Right atrium auricular region (tissue), 2 donors: ENCODE measurements around the gene AMFR. TPM values are rescaled to one million over a fixed set of nuclear protein-coding genes. Genes with fewer than 3 reads are reported as not detected.
A peak's percentile ranks its signal among the peaks of the same experiment; 100 is the strongest.

Experiments
- DNase-seq: peaks from one replicate; pipeline ENCODE4 v3.0.0-alpha.2; 2019; ENCODE audit warnings: low spot score
- H3K27ac ChIP-seq, 2 donors: fragments of 200-600 bp; sonication (generic); 1 replicate in 1 of 2; 2 replicates in 1 of 2; pipeline ENCODE4 v1.5.1; 2016 to 2019
- H3K27me3 ChIP-seq, 2 donors: fragments of 200-600 bp; sonication (generic); one replicate each; pipeline versions ENCODE4 v1.5.1 to v1.6.0; 2017 to 2019
- H3K36me3 ChIP-seq: fragments of 200-600 bp; sonication (generic); one replicate; pipeline ENCODE4 v1.5.1; 2016
- H3K4me1 ChIP-seq, 2 donors: fragments of 200-600 bp; sonication (generic); one replicate each; pipeline versions ENCODE4 v1.5.1 to v1.6.0; 2017 to 2019
- H3K4me3 ChIP-seq, 2 donors: fragments of 200-600 bp; sonication (generic); 1 replicate in 1 of 2; 2 replicates in 1 of 2; pipeline ENCODE4 v1.5.1; 2017 to 2019; ENCODE audit warnings: mild to moderate bottlenecking in 1 of 2, moderate library complexity in 1 of 2
- H3K9me3 ChIP-seq, 2 donors: fragments of 200-600 bp; sonication (generic); one replicate each; pipeline ENCODE4 v1.5.1; 2019
- CTCF ChIP-seq, 2 donors: fragments of 200-600 bp; sonication (generic); IDR thresholded peaks; one replicate each; pipeline ENCODE4 v1.5.1; 2019; ENCODE audit warnings: antibody characterized with exemption in 2 of 2
- total RNA-seq, 2 donors: library from RNA; depleted of rRNA; stranded (reverse); fragments of >200 nt; gene quantifications; one replicate each; pipeline ENCODE4 v1.1.0, GENCODE V29; 2016

Gene AMFR
- total RNA-seq, 2 donors from 2014 or later: 110 to 153 TPM

DNA sequence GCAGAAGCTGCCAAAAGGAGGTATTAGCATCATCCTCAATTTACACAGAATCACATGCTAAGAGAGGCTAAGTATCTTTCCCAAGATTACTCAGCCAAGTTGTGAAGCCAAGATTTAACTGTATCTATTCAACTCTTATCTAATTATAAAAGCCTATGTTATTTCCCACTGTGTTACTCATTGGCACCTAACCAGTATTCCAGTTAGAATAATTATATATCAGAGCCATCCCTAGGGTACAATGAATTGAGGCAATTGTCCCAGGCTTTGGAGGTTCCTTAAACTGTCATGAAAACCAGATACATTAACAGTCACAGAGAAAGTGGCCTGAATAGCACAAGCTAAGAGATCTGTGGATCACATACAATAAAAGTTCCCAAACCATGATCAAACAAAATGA is 10.9 kb upstream of the AMFR start:
- H3K27me3 ChIP-seq: no peaks in the 10 kb centered on the region
- peaks cover 0 to 11% of the 10 kb centered on the region in 2 donors for H3K4me1 ChIP-seq
- no peak for TF ChIP-seq CTCF (IDR thresholded peaks at IDR 0.05)
- H3K36me3 ChIP-seq: peaks cover 61% of the 10 kb centered on the region
- no peak overlapping the region for H3K4me3 ChIP-seq
- no peaks in the 10 kb centered on the region for H3K9me3 ChIP-seq
- no peak for DNase-seq
- H3K27ac ChIP-seq: no peak overlapping the region

- Histone ChIP-seq H3K27ac (no peak overlapping the region), H3K36me3 (peaks cover 8% of the 10 kb centered on the region), H3K27me3 (no peaks in the 10 kb centered on the region), H3K4me1 (peaks cover 0 to 13% of the 10 kb centered on the region in 2 donors), H3K9me3 (no peaks in the 10 kb centered on the region), H3K4me3 (no peak overlapping the region)
- TF ChIP-seq CTCF (IDR thresholded peaks at IDR 0.05): no peak
- no peak for DNase-seq
These were observed 2.7 kb upstream of the AMFR start for GRCh38 chr16:56428091-56428490.

- Histone ChIP-seq H3K9me3 (no peaks in the 10 kb centered on the region), H3K36me3 (no peaks in the 10 kb centered on the region), H3K4me1 (peaks cover 0 to 27% of the 10 kb centered on the region in 2 donors), H3K27ac (no peak overlapping the region), H3K4me3 (no peak overlapping the region), H3K27me3 (no peaks in the 10 kb centered on the region)
- no peak for DNase-seq
- TF ChIP-seq CTCF (IDR thresholded peaks at IDR 0.05): no peak
These were observed 1.2 kb upstream of the AMFR start for GRCh38 chr16:56426585-56426984.

DNA sequence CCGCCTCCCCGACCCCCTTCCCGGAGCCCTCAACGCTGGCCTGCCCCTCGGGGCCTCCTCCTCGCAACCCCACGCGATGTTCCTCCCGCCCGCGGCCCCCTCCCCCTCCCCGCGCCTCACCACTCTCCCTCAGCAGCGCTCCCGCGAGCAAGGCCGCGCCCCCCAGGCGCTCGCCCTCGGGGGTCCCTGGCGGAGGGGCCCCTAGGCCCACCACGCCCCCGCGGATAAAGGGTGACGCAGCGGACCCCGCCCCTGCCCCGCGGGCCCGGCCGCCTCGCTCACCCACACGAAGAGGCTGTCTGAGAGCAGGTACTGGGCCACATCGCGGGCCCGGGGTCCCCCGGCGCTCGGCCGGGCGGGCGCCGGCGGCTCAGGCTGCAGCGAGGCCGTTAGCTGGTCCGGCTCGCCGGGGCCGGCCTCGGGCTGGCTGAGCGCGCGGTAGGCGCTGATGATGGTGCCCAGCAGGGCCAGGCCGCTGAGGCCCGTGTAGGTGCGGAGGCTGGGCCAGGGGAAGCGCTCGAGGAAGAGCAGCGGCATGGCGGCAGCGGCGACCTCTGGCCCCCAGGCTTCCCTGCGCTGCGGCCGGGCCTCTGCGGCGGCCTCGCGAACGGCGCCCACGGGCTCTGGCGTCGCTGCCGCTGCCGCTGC is 430 bp downstream of the AMFR start:
- Histone ChIP-seq H3K36me3 (no peaks in the 10 kb centered on the region), H3K4me1 (peaks cover 0 to 27% of the 10 kb centered on the region in 2 donors), H3K4me3 (peak overlapping the region; percentile 84), H3K9me3 (no peaks in the 10 kb centered on the region), H3K27me3 (no peaks in the 10 kb centered on the region), H3K27ac (peak overlapping the region; percentile 82 to 83)
- no peak for DNase-seq
- TF ChIP-seq CTCF (IDR thresholded peaks at IDR 0.05): no peak

GRCh38 chr16:56424404-56424764 is 961 bp downstream of the AMFR start:
- Histone ChIP-seq H3K27me3 (no peaks in the 10 kb centered on the region), H3K4me3 (peak overlapping the region; percentile 84), H3K27ac (peak overlapping the region; percentile 82 to 83), H3K36me3 (no peaks in the 10 kb centered on the region), H3K4me1 (peaks cover 0 to 27% of the 10 kb centered on the region in 2 donors), H3K9me3 (no peaks in the 10 kb centered on the region)
- DNase-seq: no peak
- no peak for TF ChIP-seq CTCF (IDR thresholded peaks at IDR 0.05)
